NOMO-1 treated with DMSO at 0.1 percent for 48 hours (cell line): Measurements from ENCODE around the gene SLC2A1.

Experiments used
- DNase-seq: peaks from one replicate; lab custom pipeline; 2025; ENCODE audit not compliant: unreplicated experiment; lab: John Stamatoyannopoulos, UW

The SLC2A1 gene

GRCh38 chr1:42943166-42943565 lies 15.5 kb downstream of the SLC2A1 start:
- DNase-seq, result no peak

- DNase-seq, result no peak
These were observed 16.2 kb downstream of the SLC2A1 start for GRCh38 chr1:42942444-42942843.

GRCh38 chr1:42941640-42942330 lies 16.9 kb downstream of the SLC2A1 start:
- DNase-seq, result peak; percentile 46

- DNase-seq, result peak; percentile 83
These were observed 17.6 kb downstream of the SLC2A1 start for GRCh38 chr1:42940851-42941639.

- DNase-seq, result peak; percentile 18
These were observed 19.7 kb downstream of the SLC2A1 start for GRCh38 chr1:42938645-42939615.

GRCh38 chr1:42937836-42938644 lies 20.6 kb downstream of the SLC2A1 start:
- peak; percentile 94 for DNase-seq

GRCh38 chr1:42937141-42937696 lies 21.4 kb downstream of the SLC2A1 start:
- DNase-seq, result peak; percentile 83

- DNase-seq, result peak; percentile 45
These were observed 22.2 kb downstream of the SLC2A1 start for GRCh38 chr1:42936309-42937078.

GRCh38 chr1:42935971-42936308 lies 22.7 kb downstream of the SLC2A1 start:
- no peak for DNase-seq

GRCh38 chr1:42935313-42935895 lies 23.3 kb downstream of the SLC2A1 start:
- peak; percentile 11 for DNase-seq

GRCh38 chr1:42934541-42935312 lies 23.9 kb downstream of the SLC2A1 start:
- no peak for DNase-seq

GRCh38 chr1:42933610-42934491 lies 24.8 kb downstream of the SLC2A1 start:
- no peak for DNase-seq

- DNase-seq, result no peak
These were observed 25.5 kb downstream of the SLC2A1 start for GRCh38 chr1:42933060-42933586.

GRCh38 chr1:42932442-42932941 lies 26.2 kb downstream of the SLC2A1 start:
- no peak for DNase-seq

- peak; percentile 75 for DNase-seq
These were observed 26.7 kb downstream of the SLC2A1 start for GRCh38 chr1:42931911-42932422.

GRCh38 chr1:42931108-42931539 lies 27.5 kb downstream of the SLC2A1 start:
- DNase-seq, result peak; percentile 81
